HG02973 (cell line): ENCODE data around the gene C10orf67.

Source experiments
- ATAC-seq: cut with Tn5 transposase; IDR thresholded peaks from one replicate; pipeline ENCODE4 v1.9.1; 2021; ENCODE audit warnings: moderate library complexity; ENCODE audit not compliant: unreplicated experiment

C10orf67 gene

DNA sequence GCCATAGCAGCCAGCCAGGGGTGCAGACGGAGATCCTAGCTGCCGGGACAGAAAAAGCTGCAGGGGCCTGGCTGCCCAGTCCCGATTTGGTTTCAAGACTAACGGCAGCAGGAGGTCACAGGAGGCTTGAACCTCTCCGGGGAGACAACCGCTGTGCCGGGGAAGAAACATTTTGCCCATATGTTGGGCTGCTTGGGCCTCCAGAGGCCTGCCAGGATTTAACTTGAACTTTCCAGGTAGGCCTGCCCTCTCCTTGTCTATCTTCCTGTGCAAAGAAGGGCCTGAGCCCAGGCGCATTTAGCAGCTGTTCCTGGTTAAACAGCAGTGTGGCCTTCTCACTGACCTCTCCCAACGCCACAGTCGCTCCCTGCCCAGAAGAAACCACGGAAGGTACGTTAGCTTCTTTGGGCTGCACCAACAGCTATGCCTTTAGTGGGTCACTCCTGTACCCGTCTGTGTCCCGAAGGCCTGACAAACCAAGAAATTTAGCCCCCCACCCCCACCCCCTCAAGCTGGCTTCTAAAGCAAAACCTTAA lies 169.6 kb downstream of the C10orf67 start:
- no peak for ATAC-seq

DNA sequence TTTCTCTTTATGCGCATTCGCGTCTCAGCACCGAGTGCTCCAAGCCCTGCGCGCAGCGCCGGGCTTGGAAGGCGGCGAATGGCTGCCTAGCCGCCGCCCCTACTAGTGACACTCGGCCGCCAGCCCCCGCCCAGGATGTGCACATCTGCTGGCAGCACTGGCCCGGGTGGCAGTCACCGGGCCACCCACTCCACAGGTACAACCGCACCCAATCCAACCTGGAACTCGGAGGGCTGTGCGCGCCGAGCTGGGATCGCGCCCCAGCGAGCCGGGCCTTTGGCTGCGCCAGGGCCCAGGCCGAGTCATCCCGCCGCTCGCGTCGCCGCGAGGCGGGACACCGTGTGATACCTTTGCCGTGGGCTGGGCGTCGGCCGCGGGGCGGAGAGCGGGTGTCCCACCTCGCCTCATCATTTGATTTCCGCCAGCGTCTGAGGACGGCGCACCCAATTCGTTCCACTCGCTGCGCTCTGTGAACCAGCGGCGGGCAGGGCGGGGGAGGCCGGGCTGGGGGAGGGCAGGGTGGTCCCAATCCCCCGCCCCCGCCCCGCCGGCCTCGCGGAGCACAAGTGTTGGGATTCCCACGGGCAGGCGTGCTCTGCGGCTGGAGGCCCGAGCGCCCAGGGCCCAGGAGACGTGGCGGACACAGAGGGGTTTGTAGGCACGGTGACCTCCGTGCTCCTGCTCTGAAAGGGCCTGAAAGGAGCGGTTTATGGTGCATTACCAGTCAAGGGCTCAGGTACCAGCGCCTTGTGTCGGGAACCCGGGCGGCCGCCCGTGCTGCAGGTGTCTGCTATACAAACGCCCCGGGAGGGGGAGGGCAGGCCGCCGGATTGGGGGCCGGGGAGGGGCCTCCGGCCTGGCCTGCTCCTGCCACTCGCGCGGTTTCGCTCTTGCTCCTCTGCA lies 170.3 kb downstream of the C10orf67 start:
- ATAC-seq = no peak

- no peak for ATAC-seq
These were observed 171.2 kb downstream of the C10orf67 start for GRCh38 chr10:23173214-23174073.

DNA sequence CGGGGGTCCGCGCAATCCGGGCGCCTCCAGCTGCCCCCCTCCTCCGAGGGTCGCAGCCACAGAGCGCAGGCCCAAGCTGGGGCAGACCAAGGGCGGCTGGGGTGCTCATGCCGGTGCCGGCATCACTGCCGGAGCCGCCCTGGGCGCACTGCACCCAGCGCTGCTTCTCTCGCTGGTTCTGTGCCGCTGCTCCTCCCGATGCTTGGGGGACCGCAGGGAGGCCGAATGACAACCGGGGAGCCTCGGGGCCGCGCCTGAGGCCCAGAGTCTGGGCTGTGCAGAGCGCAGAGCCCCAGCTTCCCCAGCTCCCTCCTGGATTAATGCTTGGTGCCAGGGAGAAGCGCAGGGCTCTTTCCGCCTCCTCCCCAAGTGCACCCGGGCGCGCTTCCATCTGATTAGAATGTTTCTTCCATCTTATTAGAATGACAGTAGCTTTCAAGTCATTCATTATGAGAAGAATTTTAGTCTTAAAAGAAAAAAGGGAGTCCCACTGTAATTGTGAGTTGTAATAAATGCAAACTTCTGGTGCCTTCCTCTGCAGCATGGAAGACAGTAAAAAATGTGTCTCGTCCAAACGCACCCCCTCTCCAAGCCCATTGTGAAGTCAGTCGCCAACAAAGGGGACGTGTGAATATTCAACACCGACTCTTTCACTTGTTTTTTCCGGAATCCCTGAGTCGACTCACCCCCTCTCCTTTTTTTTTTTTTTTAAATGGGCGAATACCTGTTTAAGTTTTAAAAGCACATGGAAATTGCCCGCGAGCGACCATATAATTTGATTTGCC lies 172.0 kb downstream of the C10orf67 start:
- no peak for ATAC-seq

- ATAC-seq = no peak
These were observed 173.2 kb downstream of the C10orf67 start for GRCh38 chr10:23171232-23171876.

DNA sequence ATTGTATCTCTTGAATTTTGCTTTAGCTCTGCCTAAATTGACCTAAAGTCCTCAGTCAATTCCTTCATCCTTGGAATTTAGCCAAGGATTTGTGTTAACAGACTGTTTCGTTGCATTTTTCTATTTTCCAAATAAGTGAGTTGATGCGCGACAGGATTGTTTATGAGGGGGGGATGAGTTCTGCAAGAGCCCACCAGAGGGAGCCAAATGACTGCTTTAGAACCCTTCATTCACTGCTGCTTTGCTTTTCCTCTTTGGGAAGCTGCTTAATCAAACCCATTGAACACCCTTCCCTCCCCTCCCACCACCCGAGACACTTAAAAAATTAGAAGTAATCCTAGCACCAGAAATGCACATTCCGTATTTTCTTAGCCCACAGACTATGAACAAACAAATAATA lies 186.2 kb downstream of the C10orf67 start:
- ATAC-seq = peak; percentile 67

DNA sequence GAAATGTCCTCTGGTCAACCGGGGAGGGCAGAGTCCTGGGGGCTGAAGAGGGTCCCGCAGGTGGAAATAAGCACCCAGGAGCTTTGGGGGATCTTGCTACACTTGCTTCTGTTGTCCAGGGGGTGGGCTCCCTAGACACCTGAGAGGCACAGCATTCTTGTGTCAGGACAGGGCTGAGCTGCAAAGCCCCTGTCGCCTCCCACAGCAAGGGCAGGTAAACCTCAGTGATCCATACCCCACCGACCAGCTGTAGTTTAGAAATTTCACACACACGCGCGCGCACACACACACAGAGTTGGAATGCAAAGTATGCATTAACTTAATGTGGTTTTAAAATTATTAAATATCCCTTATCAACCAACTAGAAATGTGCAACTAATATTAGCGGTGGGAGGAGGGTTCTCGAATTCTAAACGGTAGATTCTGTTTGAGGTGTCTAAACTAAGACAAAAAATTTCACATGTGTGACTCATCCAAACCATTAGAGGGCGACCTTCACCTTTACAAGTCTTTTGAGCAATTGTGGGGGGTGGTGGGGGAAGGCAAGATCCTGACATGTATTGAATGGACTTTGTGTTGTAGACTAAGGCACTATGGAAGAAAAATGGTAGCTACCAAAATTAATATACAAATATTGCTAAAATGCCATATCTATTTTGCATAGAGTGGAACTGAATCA lies 186.8 kb downstream of the C10orf67 start:
- ATAC-seq = peak; percentile 64

DNA sequence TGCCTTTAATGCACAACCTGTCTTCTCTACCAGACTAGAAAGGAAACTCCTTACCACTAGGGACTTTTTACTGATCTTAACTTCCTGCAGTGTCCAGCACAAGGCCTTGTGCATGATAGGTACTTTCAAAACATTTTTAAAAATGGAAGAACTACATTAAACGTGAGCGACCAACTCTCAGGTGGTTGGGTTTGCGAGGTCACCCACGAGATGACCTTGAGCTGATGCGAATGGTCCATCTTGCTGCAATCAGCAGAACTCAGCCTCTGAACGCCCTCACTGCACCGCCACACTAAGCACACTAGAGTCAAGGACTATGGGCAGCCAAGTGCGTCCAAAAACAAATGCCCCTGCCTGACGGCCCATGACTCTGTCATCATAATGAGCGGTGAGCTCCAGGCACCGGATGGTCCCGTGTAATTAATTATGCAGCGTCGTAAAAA lies 187.3 kb downstream of the C10orf67 start:
- no peak for ATAC-seq

GRCh38 chr10:23156447-23157150 lies 188.0 kb downstream of the C10orf67 start:
- no peak for ATAC-seq

GRCh38 chr10:23155169-23155568 lies 189.4 kb downstream of the C10orf67 start:
- ATAC-seq = no peak
